SKM-1 (cell line): ENCODE measurements around the gene MAGOH.
A peak's percentile ranks its signal among the peaks of the same experiment; 100 is the strongest.
"Not testable (repeated sequence)": the region's sequence is repeated elsewhere in the genome, so short reads cannot be mapped to it uniquely, and the experiment has no call there.

Experiments used
- DNase-seq: peaks from one replicate; lab custom pipeline; 2025; ENCODE audit not compliant: unreplicated experiment; lab: John Stamatoyannopoulos, UW

The MAGOH gene

DNA sequence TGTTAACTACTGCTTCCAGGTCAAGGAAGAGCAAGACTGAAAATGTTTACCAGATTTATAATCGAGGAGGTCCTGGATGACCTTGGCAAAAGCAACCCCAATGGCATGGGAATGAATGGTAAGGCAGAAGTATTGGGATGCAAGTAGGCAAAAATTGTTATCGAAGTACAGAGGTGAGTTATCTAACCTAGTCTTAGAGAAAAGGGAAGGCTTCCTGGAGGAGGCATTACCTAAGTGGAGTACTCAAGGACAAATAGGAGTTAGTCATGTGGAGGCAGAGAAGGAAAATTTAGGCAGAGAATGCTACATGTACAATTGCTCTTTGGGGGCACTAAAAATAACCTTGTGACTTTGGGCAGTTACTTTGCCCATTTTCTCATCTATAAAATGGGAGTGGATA, 3.5 kb upstream of the MAGOH start:
- no peak for DNase-seq

DNA sequence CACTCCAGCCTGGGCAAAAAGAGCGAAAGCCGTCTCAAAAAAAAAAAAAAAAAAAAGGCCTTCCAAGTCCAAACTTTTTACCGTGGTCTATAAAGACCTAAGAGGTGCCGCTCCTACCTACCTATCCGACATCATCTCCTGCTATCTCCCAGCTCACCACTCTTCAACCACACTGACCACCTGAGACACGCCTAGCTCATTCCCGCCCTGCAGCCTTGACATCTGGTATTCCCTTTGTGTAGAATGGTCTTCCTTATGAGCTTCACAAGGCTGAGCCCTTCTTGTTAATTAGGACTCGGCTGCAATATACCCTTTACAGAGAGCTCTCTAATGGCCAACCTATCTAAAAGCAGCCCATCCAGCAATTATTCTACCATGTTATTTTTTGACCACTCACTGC, 680 bp downstream of the MAGOH start:
- DNase-seq, result no peak

DNA sequence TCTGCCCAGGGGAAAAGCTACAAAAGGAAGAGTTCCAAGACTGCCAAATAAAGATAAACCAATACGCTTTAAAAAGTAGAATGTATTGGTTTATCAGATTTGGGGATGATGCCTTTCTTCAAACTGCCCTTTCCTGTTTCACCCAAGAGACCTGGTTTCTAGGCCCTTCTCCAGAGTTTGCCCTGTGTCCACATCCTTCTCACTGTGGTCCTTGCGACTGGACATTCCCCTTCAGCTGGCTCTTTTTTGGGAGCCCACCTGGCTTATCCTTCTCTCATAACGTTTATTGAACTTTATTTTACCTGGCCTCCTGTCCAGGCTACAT, 17.4 kb downstream of the MAGOH start:
- DNase-seq, result no peak

DNA sequence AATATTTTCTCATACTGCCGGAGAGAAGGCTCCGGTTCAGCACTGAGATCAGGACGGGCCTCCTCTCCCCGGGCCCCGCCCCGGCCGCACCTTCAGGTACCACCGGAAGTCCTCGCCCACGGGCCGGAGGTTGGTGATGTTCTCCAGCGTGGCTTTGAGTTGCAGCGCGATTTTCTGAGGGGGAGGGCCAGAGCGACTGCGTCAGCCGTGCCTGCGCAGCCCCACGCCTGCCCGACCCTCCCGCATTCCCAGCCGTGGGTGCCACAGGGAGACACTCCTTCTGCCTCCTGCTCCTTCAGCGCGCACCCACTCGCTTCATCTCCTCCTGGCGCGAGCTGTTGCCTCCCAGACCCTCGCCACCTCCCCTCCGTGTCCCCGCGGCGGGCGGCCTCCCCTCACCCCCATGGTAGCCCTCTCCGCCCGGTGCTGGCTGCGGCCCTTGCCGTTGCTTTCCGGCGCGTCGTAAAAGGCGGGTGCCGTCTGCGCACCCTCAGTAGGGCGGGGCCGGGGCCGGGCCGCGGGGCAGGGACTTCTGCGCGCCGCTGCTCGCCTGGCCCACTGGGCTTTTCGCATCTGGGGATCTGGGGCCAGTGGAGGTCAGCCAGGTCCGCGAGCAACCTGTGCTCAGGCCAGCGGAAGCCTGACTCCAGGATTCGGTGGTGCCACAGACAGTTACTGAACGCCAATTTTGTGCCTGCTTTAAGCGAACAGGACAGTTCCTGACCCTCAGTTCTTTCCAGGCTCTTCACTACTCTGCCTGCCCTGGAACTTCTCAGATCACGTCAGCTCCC, 18.0 kb downstream of the MAGOH start, which contains the start of gene CZIB:
CZIB (minus strand) TSS at position 464 of the 791 bp plus-strand sequence; CDS start at position 405, 59 bp downstream.
- DNase-seq, result peak; percentile 86

DNA sequence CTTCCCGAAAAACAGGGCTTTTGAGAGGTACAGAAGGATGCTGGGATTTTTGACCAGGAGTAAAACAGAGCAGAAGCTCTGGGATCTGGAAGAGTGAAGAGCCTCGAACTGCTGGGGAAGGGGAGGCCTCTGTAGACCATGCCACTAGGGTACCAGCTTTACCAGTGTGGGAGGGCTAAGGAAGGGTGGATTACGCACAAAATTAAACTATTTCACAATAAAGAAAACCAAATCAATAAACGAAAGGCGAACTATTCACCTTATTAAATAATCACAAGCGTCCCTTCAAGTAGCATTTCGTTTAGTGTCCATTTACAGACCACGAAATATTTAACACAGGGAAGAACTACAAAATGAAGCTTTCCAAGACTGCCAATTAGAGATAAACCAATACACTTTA, 18.6 kb downstream of the MAGOH start:
- no peak for DNase-seq

DNA sequence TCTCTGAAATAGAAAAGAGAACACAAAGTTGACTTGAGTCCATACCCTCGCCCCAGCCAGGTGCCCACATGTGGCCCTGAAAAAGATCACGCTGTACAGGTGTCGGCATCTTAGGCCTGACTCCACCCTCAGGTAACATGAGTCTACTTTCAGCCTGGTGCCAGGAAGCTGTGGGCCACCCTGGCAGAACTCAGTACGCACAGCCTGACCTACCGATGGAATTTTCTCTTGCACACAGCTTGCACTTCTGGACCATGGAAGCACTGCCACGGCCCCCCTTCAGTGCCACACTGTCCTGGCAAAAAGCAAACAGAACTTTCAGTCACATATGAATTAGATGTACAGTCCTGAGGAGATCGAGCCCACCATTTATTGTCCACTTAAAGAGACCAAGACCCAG, 20.1 kb downstream of the MAGOH start:
- no peak for DNase-seq

DNA sequence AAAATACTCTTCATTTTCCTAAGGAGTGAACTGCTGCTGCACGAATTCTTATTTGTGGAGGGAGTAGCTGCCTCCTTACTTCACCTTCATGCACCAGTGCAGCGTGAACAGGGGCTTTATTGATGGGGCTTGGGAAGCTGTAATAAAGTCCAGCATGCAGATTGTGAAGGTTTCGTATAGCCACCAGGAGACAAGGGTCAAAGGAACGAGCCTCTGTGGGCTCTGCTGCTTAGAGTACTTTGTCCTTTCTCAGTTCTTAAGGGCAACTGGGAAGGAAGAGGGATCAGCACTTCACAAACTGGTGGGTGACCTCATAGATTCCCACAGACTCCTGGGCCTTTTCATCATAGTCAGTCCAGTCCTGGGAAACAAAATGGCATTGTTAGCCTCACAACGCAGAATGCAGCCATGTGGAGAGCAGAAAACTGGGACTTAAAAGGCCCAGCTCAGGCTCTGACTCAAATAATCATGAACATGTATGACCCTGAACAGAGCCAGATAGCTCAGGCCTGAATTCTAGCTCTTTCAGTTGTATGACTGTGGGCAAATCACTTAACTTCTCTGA, 23.9 kb downstream of the MAGOH start:
- no peak for DNase-seq

DNA sequence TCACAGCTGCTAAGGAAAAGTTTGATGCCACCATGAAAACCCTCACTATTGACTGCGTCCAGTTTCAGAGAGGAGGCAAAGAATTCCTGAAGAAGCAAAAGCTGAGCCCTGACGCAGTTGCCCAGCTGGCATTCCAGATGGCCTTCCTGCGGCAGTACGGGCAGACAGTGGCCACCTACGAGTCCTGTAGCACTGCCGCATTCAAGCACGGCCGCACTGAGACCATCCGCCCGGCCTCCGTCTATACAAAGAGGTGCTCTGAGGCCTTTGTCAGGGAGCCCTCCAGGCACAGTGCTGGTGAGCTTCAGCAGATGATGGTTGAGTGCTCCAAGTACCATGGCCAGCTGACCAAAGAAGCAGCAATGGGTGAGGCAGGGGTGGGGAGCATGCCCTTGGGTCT, 27.4 kb downstream of the MAGOH start:
- DNase-seq, result no peak

DNA sequence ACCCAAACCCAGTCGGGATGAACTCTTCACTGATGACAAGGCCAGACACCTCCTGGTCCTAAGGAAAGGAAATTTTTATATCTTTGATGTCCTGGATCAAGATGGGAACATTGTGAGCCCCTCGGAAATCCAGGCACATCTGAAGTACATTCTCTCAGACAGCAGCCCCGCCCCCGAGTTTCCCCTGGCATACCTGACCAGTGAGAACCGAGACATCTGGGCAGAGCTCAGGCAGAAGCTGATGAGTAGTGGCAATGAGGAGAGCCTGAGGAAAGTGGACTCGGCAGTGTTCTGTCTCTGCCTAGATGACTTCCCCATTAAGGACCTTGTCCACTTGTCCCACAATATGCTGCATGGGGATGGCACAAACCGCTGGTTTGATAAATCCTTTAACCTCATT, 28.0 kb downstream of the MAGOH start:
- no peak for DNase-seq

DNA sequence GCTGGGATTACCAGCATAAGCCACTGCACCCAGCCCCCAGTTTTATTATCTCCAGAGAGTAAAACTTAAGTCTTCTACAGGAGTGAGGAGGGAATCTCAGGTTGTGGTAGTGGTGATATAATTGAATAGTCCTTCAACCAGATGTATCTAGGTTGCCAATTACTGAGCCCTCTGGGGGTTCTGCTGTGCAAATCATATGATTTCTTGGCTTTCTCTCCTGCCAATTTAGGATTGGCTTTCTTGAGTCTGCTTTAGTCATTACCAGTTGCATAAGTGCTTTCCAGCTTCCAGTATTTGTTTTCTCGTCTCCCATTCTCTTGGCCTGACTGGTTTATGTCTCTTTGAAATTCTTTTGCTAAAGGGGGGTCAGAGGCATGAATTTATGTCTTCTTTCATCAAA, 30.6 kb downstream of the MAGOH start:
- DNase-seq, result no peak

DNA sequence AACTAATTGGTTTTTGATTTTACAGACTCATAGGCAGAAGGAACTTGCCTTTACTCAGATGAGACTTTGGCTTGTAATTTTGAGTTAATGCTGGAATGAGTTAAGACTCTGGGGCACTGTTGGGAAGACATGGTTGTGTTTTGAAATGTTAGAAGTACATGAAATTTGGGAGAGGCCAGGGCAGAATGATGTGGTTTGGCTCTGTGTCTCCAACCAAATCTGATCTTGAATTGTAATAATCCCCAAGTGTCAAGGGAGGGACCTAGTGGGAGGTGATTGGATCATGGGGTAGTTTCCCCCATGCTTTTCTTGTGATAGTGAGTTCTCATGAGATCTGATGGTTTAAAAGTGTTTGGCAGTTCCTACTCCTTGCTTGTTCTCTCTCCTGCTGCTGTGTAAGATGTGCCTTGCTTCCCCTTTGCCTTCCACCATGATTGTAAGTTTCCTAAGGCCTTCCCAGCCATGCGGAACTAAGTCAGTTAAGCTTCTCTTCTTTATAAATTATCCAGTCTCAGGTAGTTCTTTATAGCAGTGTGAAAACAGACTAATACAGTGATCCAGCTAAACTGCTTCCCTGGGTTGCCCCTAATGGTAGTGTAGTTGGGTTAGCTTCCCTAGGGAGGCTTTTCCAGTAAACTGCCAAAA, 31.5 kb downstream of the MAGOH start:
- no peak for DNase-seq

DNA sequence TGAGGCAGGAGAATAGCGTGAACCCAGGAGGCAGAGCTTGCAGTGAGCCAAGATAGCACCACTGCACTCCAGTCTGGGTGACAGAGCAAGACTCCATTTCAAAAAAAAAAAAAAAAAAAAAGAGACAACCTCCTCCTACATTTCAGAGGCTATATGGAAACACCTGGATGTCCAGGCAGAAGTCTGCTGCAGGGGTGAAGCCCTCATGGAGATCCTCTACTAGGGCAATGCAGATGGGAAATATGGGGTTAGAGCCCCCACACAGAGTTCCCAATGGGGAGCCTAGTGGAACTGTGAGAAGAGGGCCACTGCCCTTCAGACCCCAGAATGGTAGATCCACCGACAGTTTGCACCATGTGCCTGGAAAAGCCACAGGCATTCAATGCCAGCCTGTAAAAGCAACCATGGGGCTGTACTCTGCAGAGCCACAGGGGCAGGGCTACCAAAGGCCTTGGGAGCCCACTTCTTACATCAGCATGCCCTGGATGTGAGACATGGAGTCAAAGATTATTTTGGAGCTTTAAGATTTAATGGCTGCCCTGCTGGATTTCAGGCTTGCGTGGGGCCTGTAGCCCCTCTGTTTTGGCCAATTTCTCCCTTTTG, 32.1 kb downstream of the MAGOH start:
- DNase-seq, result not testable (repeated sequence)

DNA sequence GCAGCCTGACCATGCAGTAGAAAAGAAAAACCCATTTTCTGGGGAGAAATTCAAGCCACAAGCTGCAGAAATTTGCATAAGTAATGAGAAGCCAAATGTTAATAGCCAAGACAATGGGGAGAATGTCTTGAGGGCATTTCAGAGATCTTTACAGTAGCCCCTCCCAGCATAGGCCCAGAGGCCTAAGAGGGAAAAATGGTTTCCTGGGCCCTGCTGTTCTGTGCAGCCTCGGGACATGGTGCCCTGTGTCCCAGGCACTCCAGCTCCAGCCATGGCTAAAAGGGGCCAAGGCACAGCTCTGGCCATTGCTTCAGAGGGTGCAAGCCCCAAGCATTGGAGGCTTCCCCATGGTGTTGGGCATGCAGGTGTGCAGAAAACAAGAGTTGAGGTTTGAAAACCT, 32.8 kb downstream of the MAGOH start:
- DNase-seq, result not testable (repeated sequence)

DNA sequence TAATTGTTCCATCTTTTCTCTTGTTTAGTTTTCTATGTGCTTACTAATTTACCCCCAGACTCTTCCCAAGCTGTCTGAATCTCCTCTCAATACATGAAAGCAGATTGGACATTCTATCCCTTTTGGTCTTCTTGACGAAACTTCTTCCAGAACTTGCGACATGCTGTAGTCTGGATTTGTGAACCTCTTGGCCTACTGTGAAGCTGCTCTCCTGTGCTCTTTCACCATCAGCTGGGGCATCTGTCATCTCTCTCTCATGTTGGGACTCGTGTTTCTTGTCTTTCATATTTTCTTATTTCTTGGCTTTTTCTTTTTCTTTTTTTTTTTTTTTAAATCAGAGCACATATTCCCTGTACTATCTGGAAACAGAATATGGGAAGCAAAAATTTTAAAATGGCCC, 34.9 kb downstream of the MAGOH start:
- DNase-seq, result no peak

DNA sequence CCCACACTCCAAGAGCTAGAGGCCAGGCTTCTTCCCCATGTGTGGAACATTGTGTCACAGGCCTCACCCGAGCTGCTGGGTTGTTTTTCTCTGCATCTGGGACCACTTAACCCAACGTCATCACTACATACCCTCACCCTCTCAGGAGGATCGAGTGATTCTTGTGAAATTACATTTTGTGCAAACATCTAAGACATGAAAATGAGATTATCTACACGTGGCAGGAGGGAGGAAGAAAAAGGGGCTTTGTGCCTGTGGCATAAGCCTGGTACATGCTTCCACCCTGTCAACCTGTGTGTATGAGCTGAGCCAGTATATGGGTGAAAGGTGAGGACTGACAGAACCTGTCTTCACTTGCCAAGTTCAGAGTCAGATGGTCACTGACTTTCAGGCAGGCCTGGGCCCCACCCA, 40.1 kb downstream of the MAGOH start:
- no peak for DNase-seq

DNA sequence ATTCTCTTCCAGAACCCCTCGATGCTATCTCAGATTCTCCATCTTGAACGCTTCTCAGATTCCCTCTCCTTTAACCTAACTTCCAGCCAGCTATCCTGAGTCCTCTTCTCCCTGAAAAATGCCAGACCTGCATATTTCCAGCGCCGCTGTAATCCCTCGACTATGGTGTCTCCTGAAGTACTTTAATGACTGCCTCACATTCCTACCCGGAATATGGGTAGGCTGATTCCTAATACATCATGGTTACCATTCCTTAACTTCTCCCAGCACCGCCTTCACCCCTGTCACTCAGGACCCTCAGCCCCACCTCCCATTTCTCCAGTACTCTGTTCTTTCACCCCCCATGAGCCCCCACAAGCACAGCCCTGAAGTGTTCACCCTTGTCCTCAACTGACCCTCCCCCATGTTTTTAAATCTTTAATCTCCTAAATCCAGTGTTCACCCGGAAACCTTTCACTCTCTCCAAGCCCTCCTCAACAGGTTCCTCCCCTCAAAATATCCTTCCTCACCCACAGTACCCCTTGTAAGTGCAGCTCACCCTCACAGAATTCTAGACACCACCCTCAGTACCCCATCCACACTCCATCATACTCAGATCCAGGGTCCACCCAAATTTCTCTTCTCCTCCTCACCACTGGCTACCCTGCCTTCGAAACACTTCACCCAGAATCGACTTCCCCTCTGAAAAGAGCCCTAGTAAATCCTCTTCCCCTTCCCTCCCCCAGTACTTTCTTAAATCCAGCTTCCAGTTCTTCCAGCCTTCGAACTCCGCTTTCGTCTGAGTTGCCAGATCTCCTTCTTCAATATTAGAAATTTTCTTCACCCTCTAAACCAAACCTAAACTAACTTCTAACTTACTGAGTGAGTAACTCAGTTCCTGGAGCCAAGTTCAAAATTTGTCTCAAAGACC, 40.8 kb downstream of the MAGOH start:
- peak; percentile 25 for DNase-seq

DNA sequence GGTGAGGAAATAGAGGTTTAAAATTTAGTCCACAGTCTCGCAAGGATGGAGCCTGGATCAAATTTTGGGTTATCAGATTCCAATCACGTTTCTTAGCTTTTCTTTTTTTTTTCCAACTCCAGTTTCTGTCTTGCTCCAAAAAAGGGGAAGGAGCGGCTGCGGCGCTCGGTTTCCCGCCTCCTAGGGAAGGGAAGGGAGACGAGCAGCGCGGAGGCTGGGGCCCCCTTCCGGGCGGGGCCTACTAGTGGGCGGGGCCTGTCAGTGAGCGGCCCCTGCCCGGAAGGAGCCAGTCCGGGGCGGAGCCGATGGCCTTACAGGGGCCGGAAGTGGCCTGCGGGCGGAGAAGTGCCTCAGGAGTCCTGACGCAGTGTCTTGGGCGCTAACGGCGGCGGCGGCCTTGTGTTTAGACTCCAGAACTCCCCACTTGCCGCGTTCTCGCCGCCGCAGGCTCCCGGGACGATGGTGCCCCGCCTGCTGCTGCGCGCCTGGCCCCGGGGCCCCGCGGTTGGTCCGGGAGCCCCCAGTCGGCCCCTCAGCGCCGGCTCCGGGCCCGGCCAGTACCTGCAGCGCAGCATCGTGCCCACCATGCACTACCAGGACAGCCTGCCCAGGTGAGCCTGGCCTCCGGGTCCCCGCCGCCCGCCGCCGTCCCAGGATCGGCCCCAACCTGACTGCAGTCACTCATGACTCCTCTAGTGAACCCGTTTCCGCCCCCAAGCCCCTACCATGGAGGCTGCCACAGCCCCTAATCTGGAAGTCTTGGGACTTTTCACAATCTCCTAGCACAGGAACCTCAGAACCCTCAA, 41.6 kb downstream of the MAGOH start, which contains the start of gene CPT2:
CPT2 (plus strand) TSS at position 340 of the 806 bp plus-strand sequence; CDS start at position 460, 120 bp downstream.
- peak; percentile 77 for DNase-seq

DNA sequence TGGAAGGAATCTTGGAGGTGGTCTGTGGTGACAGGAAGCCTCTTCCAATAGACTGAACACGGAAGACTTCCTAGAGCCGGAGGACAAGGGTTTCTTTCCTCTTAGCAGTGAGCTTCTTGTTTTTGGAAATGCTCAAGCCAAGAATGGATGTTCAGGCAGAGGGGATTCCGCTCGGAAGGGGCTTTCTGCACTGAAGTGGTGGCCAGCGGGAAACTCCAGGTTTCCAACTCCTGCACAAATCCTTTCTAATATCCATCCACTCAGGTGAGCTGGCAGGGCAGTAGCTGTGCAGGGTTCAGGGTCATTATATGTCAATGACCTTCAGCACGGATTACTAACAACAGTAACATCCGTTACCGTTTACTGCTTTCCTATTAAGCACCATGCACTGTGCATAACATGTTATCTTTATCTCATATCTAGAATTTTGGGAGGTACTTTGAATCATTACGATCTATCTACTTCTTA, 42.3 kb downstream of the MAGOH start:
- no peak for DNase-seq

DNA sequence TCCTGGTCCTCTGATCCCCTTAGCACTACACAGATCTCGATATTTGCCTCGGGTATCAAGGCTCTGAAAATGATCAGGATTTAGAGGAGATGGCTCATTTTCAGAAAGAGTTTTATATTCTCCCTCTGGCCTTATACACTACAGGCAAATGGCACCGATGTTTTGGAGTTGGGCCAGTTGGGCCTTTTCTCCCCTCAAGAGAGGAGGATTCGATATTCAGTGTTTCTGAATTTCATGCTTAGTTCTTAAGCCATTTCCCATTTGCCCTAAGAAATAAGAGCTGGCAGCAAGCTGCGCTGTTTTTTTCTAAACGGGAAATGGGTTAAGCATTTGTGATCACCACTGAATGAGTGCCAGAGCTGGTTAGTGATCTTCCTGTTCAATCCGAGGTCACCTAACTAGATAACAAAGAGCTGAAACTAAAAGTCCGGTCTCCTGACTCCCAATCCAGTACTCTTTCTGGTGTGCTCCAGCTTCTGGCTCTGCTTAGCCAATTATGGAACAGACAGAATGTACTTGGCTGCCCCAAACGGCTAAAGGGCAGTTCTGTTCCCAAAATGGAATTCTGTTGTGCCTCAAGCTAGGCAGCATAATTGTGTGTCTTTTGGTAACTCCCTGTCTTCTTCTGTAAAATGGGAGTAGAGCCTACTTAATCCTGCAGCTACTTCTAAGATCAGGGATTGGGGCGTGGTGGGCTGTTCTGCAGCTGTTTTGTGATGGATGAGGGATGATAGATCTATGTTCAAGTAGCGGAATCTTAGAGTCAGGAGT, 42.9 kb downstream of the MAGOH start:
- DNase-seq, result no peak
